ENCODE measurements around the gene TUBA3E. TPM values are rescaled to one million over a fixed set of nuclear protein-coding genes. Genes with fewer than 3 reads are reported as not detected.

Gene TUBA3E
- total RNA-seq = not detected in 2 replicates

DNA sequence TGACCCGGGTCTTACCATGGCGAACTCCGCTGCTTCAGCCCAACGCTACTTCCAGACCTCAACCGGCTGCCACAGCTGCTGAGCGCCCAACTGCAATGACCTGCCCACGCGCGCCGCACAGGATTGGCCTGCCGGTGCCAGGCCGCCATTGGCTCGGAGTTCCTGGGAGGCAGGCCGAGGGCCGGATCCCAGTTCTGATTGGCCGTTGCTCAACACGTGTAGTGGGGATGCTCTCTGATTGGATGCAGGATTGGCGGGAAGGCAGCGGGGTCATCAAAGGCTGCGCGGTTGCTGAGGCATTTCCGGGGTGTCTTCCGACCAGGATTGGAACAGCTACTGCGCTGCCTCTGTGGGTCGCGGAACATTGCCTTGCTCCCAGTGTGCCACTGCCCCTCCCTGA lies at the start of gene TUBA3E:
TSS of gene TUBA3E (minus strand) at position 97 of the 400 bp plus-strand sequence. CDS start at position 18, 79 bp downstream.

DNA sequence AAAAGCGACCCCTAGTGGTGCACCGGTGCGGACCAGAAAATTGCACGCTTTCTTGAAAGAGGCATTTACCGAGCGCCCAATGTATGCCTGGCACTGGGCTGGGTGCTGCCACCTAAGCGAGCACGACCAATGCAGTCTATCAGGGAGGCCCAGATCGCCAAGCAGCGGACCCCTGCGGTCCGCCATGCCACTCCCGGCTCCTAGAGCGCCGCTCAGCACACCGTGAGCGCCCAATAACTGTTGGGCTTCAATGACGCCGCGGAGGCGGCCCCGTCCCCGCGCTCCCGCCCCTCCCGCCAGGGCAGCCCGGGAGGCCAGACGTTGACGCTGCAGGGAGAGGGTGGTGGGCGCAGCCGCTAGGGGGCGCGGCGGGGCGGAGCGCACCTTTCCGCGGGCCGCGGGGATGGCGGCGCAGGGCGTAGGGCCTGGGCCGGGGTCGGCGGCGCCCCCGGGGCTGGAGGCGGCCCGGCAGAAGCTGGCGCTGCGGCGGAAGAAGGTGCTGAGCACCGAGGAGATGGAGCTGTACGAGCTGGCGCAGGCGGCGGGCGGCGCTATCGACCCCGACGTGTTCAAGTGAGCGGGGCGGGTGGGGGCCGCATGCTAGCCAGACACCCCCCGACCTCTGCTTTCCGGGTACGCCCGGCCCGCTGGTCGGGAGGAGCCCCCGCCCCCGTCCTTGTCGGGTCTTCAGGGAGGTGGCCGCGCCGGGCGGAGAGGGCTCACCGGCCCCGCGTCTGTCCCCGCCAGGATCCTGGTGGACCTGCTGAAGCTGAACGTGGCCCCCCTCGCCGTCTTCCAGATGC lies 16.2 kb downstream of the TUBA3E start, which contains the start of gene MZT2B:
TSS of gene MZT2B (plus strand) at position 383 of the 803 bp plus-strand sequence. CDS start at position 404, 21 bp downstream.

DNA sequence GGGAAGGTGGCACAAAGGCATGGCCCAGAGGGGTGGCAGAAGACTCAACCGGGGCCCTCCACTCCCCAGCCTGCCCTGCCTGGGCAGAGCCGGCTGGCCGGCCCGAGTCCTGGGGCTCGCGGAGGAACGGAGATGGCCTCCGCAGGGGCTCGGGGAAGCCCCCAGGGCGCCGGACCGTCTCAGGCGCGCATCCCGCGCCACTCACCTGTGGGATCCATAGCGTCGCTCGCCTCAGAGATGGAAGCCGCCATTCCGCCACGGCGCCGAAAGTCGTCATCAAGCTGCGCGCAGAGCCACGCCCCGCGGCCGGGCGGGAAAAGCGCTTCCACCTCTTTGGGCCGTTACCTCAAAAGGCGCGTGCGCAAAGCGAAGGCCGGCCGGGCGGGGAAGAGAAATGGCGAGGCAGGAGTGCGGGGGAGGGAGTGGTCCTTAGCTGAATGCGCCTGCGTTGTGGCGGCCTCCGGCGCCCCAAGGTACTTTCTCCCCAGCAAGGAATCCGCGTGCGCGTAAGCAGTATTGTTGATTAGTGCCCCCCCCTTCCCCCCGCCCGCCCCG lies 16.8 kb downstream of the TUBA3E start, which contains the start of gene SMPD4:
TSS of gene SMPD4 (minus strand) at position 278 of the 555 bp plus-strand sequence. CDS start 5,010 bp downstream, outside the sequence.

DNA sequence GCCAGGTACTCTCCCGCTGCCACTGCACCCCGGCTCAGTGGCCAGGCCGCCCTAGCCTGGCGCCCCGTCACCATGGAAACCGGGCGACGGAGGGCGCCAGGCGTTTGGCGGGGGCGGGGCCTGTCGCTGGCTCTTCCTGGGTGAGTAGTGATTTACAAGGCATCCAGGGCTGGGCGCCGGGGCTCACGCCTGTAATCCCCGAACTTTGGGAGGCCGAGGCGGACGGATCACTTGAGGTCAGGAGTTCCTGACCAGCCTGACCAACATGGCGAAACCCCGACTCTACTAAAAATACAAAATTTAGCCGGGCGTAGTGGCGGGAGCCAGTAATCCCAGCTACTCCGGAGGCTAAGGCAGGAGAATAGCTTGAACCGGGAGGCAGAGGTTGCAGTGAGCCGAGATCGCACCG lies 53.2 kb downstream of the TUBA3E start, which contains the start of gene CCDC74B:
TSS of gene CCDC74B (minus strand) at position 107 of the 409 bp plus-strand sequence. CDS start 116 bp downstream, outside the sequence.

Other genes starting within 250 kb of the TUBA3E start
- under 0.01 TPM in 1 of 2 replicates, not detected in the other for gene RAB6C, start 218.8 kb downstream of the TUBA3E start, total RNA-seq
- not detected in 2 replicates for gene POTEF, start 69.2 kb downstream of the TUBA3E start, total RNA-seq
- 1.5 and 2.3 TPM in 2 replicates for gene CCDC74B, start 53.3 kb downstream of the TUBA3E start, total RNA-seq
- gene SMPD4, start 16.8 kb downstream of the TUBA3E start, total RNA-seq = 10.4 and 19.7 TPM in 2 replicates
- gene MZT2B, start 16.2 kb downstream of the TUBA3E start, total RNA-seq = 146 and 186 TPM in 2 replicates
- 89.1 and 163 TPM in 2 replicates for gene IMP4, start 144.5 kb upstream of the TUBA3E start, total RNA-seq
- 10.7 and 13.0 TPM in 2 replicates for gene PTPN18, start 157.6 kb upstream of the TUBA3E start, total RNA-seq